ENCODE measurements around the gene SMPD1. TPM values are rescaled to one million over a fixed set of nuclear protein-coding genes. Genes with fewer than 3 reads are reported as not detected.

The SMPD1 gene
- total RNA-seq, 1 donor from 2014 or later = 25.2 TPM

GRCh38 chr11:6443269-6444003 is 53.2 kb downstream of the SMPD1 start:
- Histone ChIP-seq H3K9me3 (ENCODE audit: insufficient read depth, low read depth, low read length) (no peaks in the 10 kb centered on the region), H3K27ac (ENCODE audit: low read depth, low read length) (no peak overlapping the region), H3K9ac (ENCODE audit: low read length) (no peak overlapping the region), H2AFZ (ENCODE audit: low read depth, low read length) (no peak overlapping the region), H3K4me3 (ENCODE audit: insufficient read depth, low read depth, low read length) (no peak overlapping the region), H3K4me1 (ENCODE audit: insufficient read depth, low read length) (no peaks in the 10 kb centered on the region), H3K79me2 (ENCODE audit: insufficient read depth, low read length) (no peaks in the 10 kb centered on the region), H3K27me3 (ENCODE audit: insufficient read depth, low read length) (no peaks in the 10 kb centered on the region), H3K36me3 (ENCODE audit: insufficient read depth, low read length) (no peaks in the 10 kb centered on the region), H4K20me1 (ENCODE audit: insufficient read depth, low read length) (no peaks in the 10 kb centered on the region), H3K4me2 (ENCODE audit: low read length) (no peak overlapping the region)
- Mint-ChIP-seq H3K4me1 (ENCODE audit: low read depth, unreplicated experiment) (peaks cover 6% of the 10 kb centered on the region), H3K36me3 (ENCODE audit: low read depth, unreplicated experiment) (peaks cover 5% of the 10 kb centered on the region), H3K4me3 (ENCODE audit: unreplicated experiment) (no peak overlapping the region), H3K27ac (ENCODE audit: unreplicated experiment) (no peak overlapping the region), H3K9me3 (ENCODE audit: unreplicated experiment) (no peaks in the 10 kb centered on the region), H3K27me3 (ENCODE audit: low read depth, unreplicated experiment) (no peaks in the 10 kb centered on the region)
- TF ChIP-seq CTCF (IDR thresholded peaks at IDR 0.05; ENCODE audit: insufficient read depth, low read depth, low read length) = peak; percentile 71
- no peak for TF ChIP-seq EZH2 (IDR thresholded peaks at IDR 0.05; ENCODE audit: insufficient read depth, low read length)
- peak; percentile 14 for DNase-seq (ENCODE audit: low read depth)
- no peak for FAIRE-seq

Other genes with a start within 250 kb of the SMPD1 start
- gene OR52B2, start 220.1 kb upstream of the SMPD1 start, total RNA-seq = not detected in 2 replicates
- not detected in 2 replicates for gene OR52W1, start 191.2 kb upstream of the SMPD1 start, total RNA-seq
- gene C11orf42, start 184.9 kb upstream of the SMPD1 start, total RNA-seq = not detected in 2 replicates
- gene FHIP1B, start 155.8 kb upstream of the SMPD1 start, total RNA-seq = 18.2 and 19.6 TPM in 2 replicates
- gene CNGA4, start 151.4 kb upstream of the SMPD1 start, total RNA-seq = 0.16 and 0.31 TPM in 2 replicates
- gene CCKBR, start 130.6 kb upstream of the SMPD1 start, total RNA-seq = 1.8 and 7.6 TPM in 2 replicates
- gene CAVIN3, start 70.0 kb upstream of the SMPD1 start, total RNA-seq = 51.0 and 57.3 TPM in 2 replicates
- gene APBB1, start 28.6 kb downstream of the SMPD1 start, total RNA-seq = 35.5 and 36.3 TPM in 2 replicates
- 1.7 and 1.9 TPM in 2 replicates for gene HPX, start 50.5 kb downstream of the SMPD1 start, total RNA-seq
- 20.8 and 25.4 TPM in 2 replicates for gene TRIM3, start 83.5 kb downstream of the SMPD1 start, total RNA-seq
- 66.3 and 71.8 TPM in 2 replicates for gene ARFIP2, start 90.9 kb downstream of the SMPD1 start, total RNA-seq
- gene TIMM10B, start 91.0 kb downstream of the SMPD1 start, total RNA-seq = 35.2 and 38.2 TPM in 2 replicates
- gene DNHD1, start 106.8 kb downstream of the SMPD1 start, total RNA-seq = 8.2 and 8.3 TPM in 2 replicates
- 23.9 and 25.8 TPM in 2 replicates for gene RRP8, start 213.1 kb downstream of the SMPD1 start, total RNA-seq
- gene ILK, start 213.3 kb downstream of the SMPD1 start, total RNA-seq = 209 and 218 TPM in 2 replicates
- gene TAF10, start 221.7 kb downstream of the SMPD1 start, total RNA-seq = 111 and 113 TPM in 2 replicates
- gene TPP1, start 228.9 kb downstream of the SMPD1 start, total RNA-seq = 43.4 and 58.3 TPM in 2 replicates